Measurements from ENCODE around the gene TMEM134. TPM values are rescaled to one million over a fixed set of nuclear protein-coding genes. Genes with fewer than 3 reads are reported as not detected.
A peak's percentile ranks its signal among the peaks of the same experiment; 100 is the strongest.

TMEM134 gene
- total and polyA plus RNA-seq, 10 of the 15 experiments (the other 5 are each of a cell fraction or from before 2014, with no cell fraction given) = 1.6 to 93.8 (median 27.8) TPM

GRCh38 chr11:67433536-67434394, 35.3 kb downstream of the TMEM134 start:
- FAIRE-seq (no peak), DNase-seq (ENCODE audit: low read depth, low spot score) (no peak), ATAC-seq (no peak)
- Histone ChIP-seq H3K4me1 (ENCODE audit: control insufficient read depth, insufficient read depth, low read length) (peaks cover 26% of the 10 kb centered on the region), H3K27me3 (replicated peaks in 1 of 2; ENCODE audit: control insufficient read depth in 2 of 2, insufficient read depth in 2 of 2, low read length in 1 of 2) (no peaks in the 10 kb centered on the region), H3K27ac (ENCODE audit: control insufficient read depth, insufficient read depth) (peak overlapping the region; percentile 99), H3K9ac (ENCODE audit: control insufficient read depth, insufficient read depth, low read length) (peak overlapping the region; percentile 99), H3K4me3 (peak overlapping the region; percentile 90; the same call in 1 of the 2 replicates), H3K9me3 (replicated peaks; ENCODE audit: control insufficient read depth, insufficient read depth, low read length) (no peaks in the 10 kb centered on the region), H2AFZ (ENCODE audit: control insufficient read depth, low read depth, low read length) (no peak overlapping the region), H3K4me2 (ENCODE audit: control insufficient read depth, insufficient read depth) (peak overlapping the region; percentile 71), H3K36me3 (ENCODE audit: control insufficient read depth in 2 of 2, insufficient read depth in 2 of 2, low read length in 1 of 2) (peaks cover 6 to 20% of the 10 kb centered on the region in 2 experiments; a peak in 3 of 4 replicates), H4K20me1 (ENCODE audit: control insufficient read depth, insufficient read depth) (no peaks in the 10 kb centered on the region), H3K79me2 (ENCODE audit: control insufficient read depth, insufficient read depth, low read length) (peaks cover 64% of the 10 kb centered on the region)
- ChIA-PET SMC1A (ENCODE audit: uncharacterized antibody, unreplicated experiment) (no interaction called here), POLR2A (interaction anchor here (0.6 to 2.3 kb wide), 5 partner anchors 30 to 42 kb away, joined by 3 to 10 read pairs (median 5); partner anchors contain the start of genes PPP1CA, RAD9A and TMEM134), CTCF (interaction anchor here (1.0 kb wide), 1 partner anchor 25 kb away, joined by 3 read pairs; no protein-coding TSS in a partner anchor), RAD21 (ENCODE audit: unreplicated experiment) (interaction anchor here (1.5 to 7.2 kb wide), 2 partner anchors 27 to 31 kb away, joined by 3 to 112 read pairs; partner anchors contain the start of genes PPP1CA and TBC1D10C)
- intact Hi-C loops (cut with micrococcal nuclease; ENCODE audit: unreplicated experiment) = no loop called here
- 34% methylated on average over 22 of the region's 22 CpGs for WGBS (ENCODE audit: insufficient coverage, insufficient replicate concordance, low lambda C conversion rate, missing lambda C conversion rate)
- BruUV-seq (replicated peaks) = no TSS peak
- in situ Hi-C loops (cut with MboI) = no loop called here
- TF ChIP-seq EGR1 (IDR thresholded peaks at IDR 0.05; ENCODE audit: borderline replicate concordance in 1 of 2, low read depth in 2 of 2, low read length in 2 of 2) (no peak), ZNF687 (IDR thresholded peaks at IDR 0.05) (no peak), SUPT20H (IDR thresholded peaks at IDR 0.05; ENCODE audit: borderline replicate concordance, control insufficient read depth, low read depth, low read length) (no peak), NR2C1 (IDR thresholded peaks at IDR 0.05) (no peak), ETV6 (conservative IDR thresholded peaks at IDR 0.05 in 1 of 2, IDR thresholded peaks at IDR 0.05 in 1 of 2; ENCODE audit: borderline replicate concordance in 1 of 2, low read depth in 1 of 2) (no peak), RELA (IDR thresholded peaks at IDR 0.05; ENCODE audit: borderline replicate concordance, partially characterized antibody) (no peak), ZNF384 (IDR thresholded peaks at IDR 0.05; ENCODE audit: borderline replicate concordance, low read depth, low read length) (no peak), GABPA (IDR thresholded peaks at IDR 0.05; ENCODE audit: low read depth) (no peak), ZBTB33 (IDR thresholded peaks at IDR 0.05) (peak; percentile 86), POLR2AphosphoS5 (IDR thresholded peaks at IDR 0.05; ENCODE audit: low read length) (no peak; the same call in none of the 2 replicates), USF1 (IDR thresholded peaks at IDR 0.05; ENCODE audit: borderline replicate concordance, extremely low read length, insufficient read depth, low read depth, low read length) (no peak), TARDBP (IDR thresholded peaks at IDR 0.05; ENCODE audit: borderline replicate concordance) (no peak), IRF5 (IDR thresholded peaks at IDR 0.05; ENCODE audit: borderline replicate concordance) (no peak)

All from GM12878 (cell line).